Type B pancreatic cell (in vitro differentiated cells): ENCODE results near the gene BTBD9. TPM values are rescaled to one million over a fixed set of nuclear protein-coding genes. Genes with fewer than 3 reads are reported as not detected.

Source experiments
- DNase-seq: peaks from one replicate; pipeline ENCODE4 v3.0.0; 2021; ENCODE audit warnings: mixed read lengths; ENCODE audit not compliant: unreplicated experiment; ENCODE audit errors: extremely low spot score
- H3K27ac Mint-ChIP-seq: 2 replicates; pipeline ENCODE4 v1.8.0; 2021; ENCODE audit warnings: mild to moderate bottlenecking, mixed read lengths
- H3K27me3 Mint-ChIP-seq: 2 replicates; pipeline ENCODE4 v1.8.0; 2021; ENCODE audit warnings: mixed read lengths
- H3K36me3 Mint-ChIP-seq: 2 replicates; pipeline ENCODE4 v1.8.0; 2021; ENCODE audit warnings: mixed read lengths
- H3K4me1 Mint-ChIP-seq: one replicate; pipeline ENCODE4 v1.8.0; 2021; ENCODE audit warnings: mixed read lengths; ENCODE audit not compliant: unreplicated experiment
- H3K4me3 Mint-ChIP-seq: 2 replicates; pipeline ENCODE4 v1.8.0; 2021; ENCODE audit warnings: mild to moderate bottlenecking, mixed read lengths
- H3K9me3 Mint-ChIP-seq: 2 replicates; pipeline ENCODE4 v1.8.0; 2021; ENCODE audit warnings: mixed read lengths
- total RNA-seq: library from RNA; stranded (reverse); gene quantifications from 2 replicates; pipeline ENCODE4 v1.2.1, GENCODE V29; 2021; ENCODE audit warnings: low replicate concordance
- TF ChIP-seq, protein P1 (sequence below): fragments of 200-600 bp; sonication (generic); conservative IDR thresholded peaks from 2 replicates; pipeline ENCODE4 v1.5.0; 2021; ENCODE audit warnings: antibody characterized with exemption, mild to moderate bottlenecking

Gene BTBD9
- total RNA-seq, 1 donor from 2014 or later: 14.9 TPM

DNA sequence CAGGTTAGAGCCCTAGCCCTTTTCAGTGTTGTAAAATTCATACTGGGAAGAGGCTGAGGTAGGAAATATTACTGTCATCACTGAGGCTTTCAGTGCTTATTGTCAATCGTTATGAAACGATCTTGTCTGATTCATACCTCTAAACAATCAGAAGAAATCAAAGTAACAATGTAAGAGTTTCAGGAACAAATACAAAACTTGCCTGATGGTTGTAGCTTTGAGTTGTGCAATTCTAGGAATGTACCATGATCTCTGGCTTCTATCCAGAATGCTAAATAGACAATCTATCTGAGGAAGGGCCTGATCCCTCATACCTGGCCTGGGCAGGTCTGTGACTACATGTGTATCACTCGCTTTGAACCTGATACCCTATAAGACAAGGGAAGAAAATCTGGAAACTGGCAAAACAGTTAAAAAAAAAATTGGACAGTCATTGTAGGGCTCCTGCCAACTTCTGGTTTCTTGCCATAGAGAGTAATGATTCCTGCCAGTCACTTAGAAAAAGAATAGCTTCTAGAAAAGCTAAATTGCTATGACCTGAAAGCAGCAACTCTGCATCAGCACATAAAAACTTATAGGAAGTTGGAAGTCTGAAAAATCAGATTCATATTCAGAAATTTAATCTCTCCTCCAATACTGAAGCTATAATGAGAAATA is 234.7 kb downstream of the BTBD9 start:
- no peaks in the 10 kb centered on the region for H3K9me3 Mint-ChIP-seq
- no peaks in the 10 kb centered on the region for H3K36me3 Mint-ChIP-seq
- H3K27ac Mint-ChIP-seq: peak overlapping the region; percentile 13
- no peak for DNase-seq
- H3K4me3 Mint-ChIP-seq: no peak overlapping the region
- TF ChIP-seq, protein P1, sequence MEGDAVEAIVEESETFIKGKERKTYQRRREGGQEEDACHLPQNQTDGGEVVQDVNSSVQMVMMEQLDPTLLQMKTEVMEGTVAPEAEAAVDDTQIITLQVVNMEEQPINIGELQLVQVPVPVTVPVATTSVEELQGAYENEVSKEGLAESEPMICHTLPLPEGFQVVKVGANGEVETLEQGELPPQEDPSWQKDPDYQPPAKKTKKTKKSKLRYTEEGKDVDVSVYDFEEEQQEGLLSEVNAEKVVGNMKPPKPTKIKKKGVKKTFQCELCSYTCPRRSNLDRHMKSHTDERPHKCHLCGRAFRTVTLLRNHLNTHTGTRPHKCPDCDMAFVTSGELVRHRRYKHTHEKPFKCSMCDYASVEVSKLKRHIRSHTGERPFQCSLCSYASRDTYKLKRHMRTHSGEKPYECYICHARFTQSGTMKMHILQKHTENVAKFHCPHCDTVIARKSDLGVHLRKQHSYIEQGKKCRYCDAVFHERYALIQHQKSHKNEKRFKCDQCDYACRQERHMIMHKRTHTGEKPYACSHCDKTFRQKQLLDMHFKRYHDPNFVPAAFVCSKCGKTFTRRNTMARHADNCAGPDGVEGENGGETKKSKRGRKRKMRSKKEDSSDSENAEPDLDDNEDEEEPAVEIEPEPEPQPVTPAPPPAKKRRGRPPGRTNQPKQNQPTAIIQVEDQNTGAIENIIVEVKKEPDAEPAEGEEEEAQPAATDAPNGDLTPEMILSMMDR: no peak
- H3K27me3 Mint-ChIP-seq: no peaks in the 10 kb centered on the region
- peaks cover 11% of the 10 kb centered on the region for H3K4me1 Mint-ChIP-seq

DNA sequence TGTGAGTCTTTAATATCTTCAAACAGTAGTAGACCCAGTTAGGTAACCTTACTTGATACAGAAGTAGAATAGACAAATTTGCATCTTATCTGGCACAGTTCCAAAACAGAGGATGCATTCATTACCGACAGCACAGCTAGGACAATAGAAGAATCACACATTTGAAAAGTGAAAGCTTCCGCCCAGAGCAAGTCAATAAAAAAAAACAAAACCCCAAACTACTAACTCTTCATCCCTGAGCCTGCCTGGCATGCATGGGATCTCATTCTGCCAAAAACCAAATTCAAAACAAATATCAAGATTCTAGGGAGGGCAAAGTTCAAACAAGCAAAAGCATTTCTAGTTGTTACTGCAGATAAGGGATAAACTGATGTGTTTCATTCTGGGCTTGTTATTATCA is 235.4 kb downstream of the BTBD9 start:
- Mint-ChIP-seq H3K9me3 (no peaks in the 10 kb centered on the region), H3K36me3 (no peaks in the 10 kb centered on the region), H3K4me1 (peaks cover 11% of the 10 kb centered on the region), H3K4me3 (no peak overlapping the region), H3K27me3 (no peaks in the 10 kb centered on the region), H3K27ac (peak overlapping the region; percentile 13)
- TF ChIP-seq, protein P1: no peak
- DNase-seq: no peak

DNA sequence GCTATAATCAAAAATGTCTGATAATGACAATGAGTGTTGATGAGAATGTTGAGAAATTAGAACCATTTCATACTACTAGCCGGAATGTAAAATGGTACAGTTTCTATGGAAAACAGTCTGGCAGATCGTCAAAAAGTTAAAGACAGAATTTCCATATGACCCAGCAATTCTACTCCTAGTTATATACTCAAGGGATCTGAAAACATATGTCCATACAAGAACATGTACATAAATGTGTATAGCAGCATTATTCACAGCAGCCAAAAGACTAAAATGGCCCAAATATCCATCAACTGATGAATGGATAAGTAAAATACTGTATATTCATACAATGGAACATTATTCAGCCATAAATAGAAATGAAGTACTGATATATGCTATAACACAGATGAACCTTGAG is 236.2 kb downstream of the BTBD9 start:
- Mint-ChIP-seq H3K36me3 (no peaks in the 10 kb centered on the region), H3K27ac (no peak overlapping the region), H3K4me1 (peaks cover 11% of the 10 kb centered on the region), H3K9me3 (no peaks in the 10 kb centered on the region), H3K27me3 (no peaks in the 10 kb centered on the region), H3K4me3 (no peak overlapping the region)
- no peak for DNase-seq
- TF ChIP-seq, protein P1: no peak

DNA sequence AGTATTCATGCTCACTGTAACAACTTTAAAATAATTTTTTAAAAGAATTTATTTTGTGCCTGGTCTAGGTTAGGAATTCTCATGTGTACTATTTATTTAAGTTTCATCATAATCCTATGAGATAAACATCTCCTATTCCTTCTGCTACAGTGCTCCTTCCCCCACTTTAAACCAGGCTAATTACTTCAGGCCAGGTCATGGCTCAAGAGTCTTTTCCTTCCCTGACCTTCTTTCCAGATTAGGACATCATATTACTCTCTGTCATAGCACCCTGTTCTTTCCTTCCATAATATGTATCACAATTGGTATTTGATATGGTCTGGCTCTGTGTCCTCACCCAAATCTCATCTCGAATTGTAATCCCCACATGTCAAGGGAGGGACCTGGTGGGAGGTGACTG is 239.0 kb downstream of the BTBD9 start:
- peaks cover 11% of the 10 kb centered on the region for H3K4me1 Mint-ChIP-seq
- DNase-seq: no peak
- no peaks in the 10 kb centered on the region for H3K9me3 Mint-ChIP-seq
- no peak overlapping the region for H3K4me3 Mint-ChIP-seq
- H3K27ac Mint-ChIP-seq: no peak overlapping the region
- H3K36me3 Mint-ChIP-seq: no peaks in the 10 kb centered on the region
- TF ChIP-seq, protein P1: no peak
- no peaks in the 10 kb centered on the region for H3K27me3 Mint-ChIP-seq

DNA sequence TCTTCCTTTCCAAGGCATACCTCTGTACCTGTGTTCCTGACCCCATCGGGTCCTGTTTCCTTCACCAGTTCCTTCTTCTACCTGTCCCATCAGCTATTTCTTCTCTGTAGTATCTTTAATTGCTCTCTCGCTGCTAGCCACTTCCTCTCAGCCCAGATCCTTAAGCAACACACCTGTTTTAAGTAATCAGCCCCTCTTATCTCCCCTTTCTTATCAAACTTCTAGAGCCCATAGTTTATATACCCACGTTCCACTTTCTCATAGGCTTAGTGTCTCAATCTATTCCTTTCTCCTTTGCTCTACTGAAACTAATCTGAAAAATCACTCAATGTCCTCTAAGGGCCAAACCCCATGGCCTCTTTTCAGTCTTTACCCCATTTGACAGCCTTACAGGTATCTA is 239.6 kb downstream of the BTBD9 start:
- TF ChIP-seq, protein P1: no peak
- H3K9me3 Mint-ChIP-seq: no peaks in the 10 kb centered on the region

More for the DNA sequence above, 239.6 kb downstream of the BTBD9 start:
- H3K36me3 Mint-ChIP-seq: no peaks in the 10 kb centered on the region
- no peaks in the 10 kb centered on the region for H3K27me3 Mint-ChIP-seq
- no peak overlapping the region for H3K27ac Mint-ChIP-seq
- H3K4me3 Mint-ChIP-seq: no peak overlapping the region
- DNase-seq: no peak
- peaks cover 10% of the 10 kb centered on the region for H3K4me1 Mint-ChIP-seq
